Spleen (tissue), 11 donors: ENCODE data around the gene TTC22. TPM values are rescaled to one million over a fixed set of nuclear protein-coding genes. Genes with fewer than 3 reads are reported as not detected.

Experiments used
- DNase-seq: peaks from one replicate; pipeline ENCODE4 v3.0.0-alpha.2; 2020
- H3K27ac ChIP-seq, 8 donors: fragments of 200-600 bp; sonication (generic) in 7 of 8; 1 replicate in 4 of 8; 2 replicates in 4 of 8; pipeline versions ENCODE4 v1.5.0 to v1.8.0; 2016 to 2021; ENCODE audit warnings: inconsistent platforms in 4 of 8, mild to moderate bottlenecking in 4 of 8, moderate library complexity in 1 of 8
- H3K27me3 ChIP-seq, 7 donors: fragments of 200-600 bp; sonication (generic) in 6 of 7; replicated peaks in 1 of 7; 1 replicate in 4 of 7; 2 replicates in 3 of 7; pipeline versions ENCODE4 v1.5.0 to v1.8.0; 2016 to 2021; ENCODE audit warnings: inconsistent platforms in 3 of 7, mild to moderate bottlenecking in 1 of 7
- H3K36me3 ChIP-seq, 6 donors: fragments of 200-600 bp; sonication (generic) in 5 of 6; 1 replicate in 4 of 6; 2 replicates in 2 of 6; pipeline versions ENCODE4 v1.5.0 to v1.8.0; 2016 to 2021; ENCODE audit warnings: inconsistent platforms in 2 of 6
- H3K4me1 ChIP-seq, 6 donors: fragments of 200-600 bp; sonication (generic) in 5 of 6; 1 replicate in 3 of 6; 2 replicates in 3 of 6; pipeline versions ENCODE4 v1.5.0 to v1.8.0; 2016 to 2021; ENCODE audit warnings: inconsistent platforms in 3 of 6
- H3K4me3 ChIP-seq, 8 donors: fragments of 200-600 bp; sonication (generic) in 7 of 8; 1 replicate in 4 of 8; 2 replicates in 4 of 8; pipeline versions ENCODE4 v1.5.0 to v1.8.0; 2016 to 2021; ENCODE audit warnings: inconsistent platforms in 4 of 8, mild to moderate bottlenecking in 4 of 8, moderate library complexity in 2 of 8
- H3K9me3 ChIP-seq, 8 donors: fragments of 200-600 bp; sonication (generic) in 7 of 8; 1 replicate in 4 of 8; 2 replicates in 4 of 8; pipeline versions ENCODE4 v1.5.0 to v1.8.0; 2016 to 2021; ENCODE audit warnings: inconsistent platforms in 4 of 8
- POLR2A ChIP-seq, 3 donors: fragments of 450-650 bp; IDR thresholded peaks; one replicate each; pipeline ENCODE4 v1.5.1; 2017; ENCODE audit warnings: antibody characterized with exemption in 3 of 3, mild to moderate bottlenecking in 1 of 3
- POLR2AphosphoS5 ChIP-seq, 3 donors: sonication (generic); formaldehyde crosslinking; IDR thresholded peaks; one replicate each; pipeline ENCODE4 v1.5.1; 2017; ENCODE audit warnings: antibody characterized with exemption in 3 of 3
- WGBS, 5 donors: extraction: QIAGEN DNeasy Blood & Tissue Kit in 3 of 5; methylation state at CpG; one replicate each; pipeline versions ENCODE4 v1.1.5 to v1.1.7; 2013 to 2018; 5-methylcytosine and 5-hydroxymethylcytosine counted together
- intact Hi-C: fragments of 100-400 bp; cut with DNase I; formaldehyde crosslinking; loops from one replicate; pipeline ENCODE4 v1.15.0; 2023; ENCODE audit warnings: low total_unique reads
- polyA plus RNA-seq, 3 donors: library from polyadenylated mRNA; stranded (reverse); fragments of 200-250 nt; gene quantifications; one replicate each; pipeline ENCODE4 v1.2.1, GENCODE V29; 2013
- total RNA-seq, 7 donors: library from RNA; depleted of rRNA in 3 of 7; stranded (reverse); fragments of >200 nt in 3 of 7; fragmentation: NEBNext Ultra II Directional in 4 of 7; extraction: Animal tissue kit (Norgen Biotek cat#: 25700) in 4 of 7; gene quantifications; one replicate each; pipeline versions ENCODE4 v1.1.0 to v1.2.1, GENCODE V29; 2016 to 2021
- TF ChIP-seq, protein P1 (sequence below), 11 experiments: fragments of 200-600 bp in 7 of 11; fragments of 450-650 bp in 4 of 11; sonication (generic) in 4 of 11; IDR thresholded peaks in 8 of 11; conservative IDR thresholded peaks in 3 of 11; 1 replicate in 7 of 11; 2 replicates in 4 of 11; pipeline versions ENCODE4 v1.4.0 to v1.8.0; 2016 to 2021; ENCODE audit warnings: antibody characterized with exemption in 11 of 11, inconsistent platforms in 4 of 11, mild to moderate bottlenecking in 1 of 11
- donor health status: healthy with polysubstance abuse.
- donor health status: DM: no; HTN: no; CAD: no; lungs with moderate emphysema.
- donor health status: DM: no; HTN: no; CAD: no.
- donor health status: Bipolar disorder and iron deficiency.
- donor health status: healthy.
- donor health status: DM: no; HTN: no; CAD: no.
- donor health status: DM: yes; HTN: yes; CAD: no.

TTC22 gene
- total and polyA plus RNA-seq, 10 donors, result 0.73 to 6.4 (median 3.5) TPM

DNA sequence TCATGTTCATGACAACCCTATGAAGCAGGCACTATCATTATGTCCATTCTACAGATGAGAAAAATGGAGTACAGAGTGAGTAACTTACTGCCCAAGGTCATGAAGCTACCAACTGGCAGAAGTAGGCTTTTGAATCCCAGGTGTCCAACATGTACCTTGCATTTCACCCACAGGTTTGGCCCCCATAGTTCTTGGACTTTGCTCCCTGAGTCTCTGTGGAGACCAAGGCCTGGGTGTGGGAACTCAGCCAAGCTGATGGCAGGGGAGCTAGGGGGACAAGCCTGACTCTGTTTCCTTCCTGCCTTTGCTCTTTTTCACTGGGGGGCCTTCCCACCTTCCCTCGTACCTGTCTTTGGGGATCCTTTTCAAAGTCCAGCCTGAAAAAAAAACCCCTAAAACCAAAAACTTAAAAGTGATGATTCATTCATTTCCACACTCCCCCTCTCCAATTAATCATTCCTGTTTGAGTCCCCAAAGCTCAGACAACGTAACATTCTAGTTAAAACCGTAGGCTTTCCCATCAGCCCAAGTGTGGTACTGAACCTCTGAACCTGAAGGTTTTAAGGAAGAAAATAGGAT is 8.5 kb upstream of the TTC22 start:
- peaks cover 0 to 9% (median 2%) of the 10 kb centered on the region in 6 donors for H3K4me1 ChIP-seq
- H3K27ac ChIP-seq, result no peak overlapping the region
- H3K9me3 ChIP-seq, result no peaks in the 10 kb centered on the region
- no peaks in the 10 kb centered on the region for H3K36me3 ChIP-seq
- intact Hi-C loops, result loop anchor here (10.0 kb wide), 2 partner anchors 315 to 745 kb away; no protein-coding TSS in a partner anchor
- DNase-seq, result no peak
- peaks cover 0 to 5% (median 0%) of the 10 kb centered on the region in 7 donors for H3K27me3 ChIP-seq
- no peak overlapping the region for H3K4me3 ChIP-seq
- TF ChIP-seq, protein P1, sequence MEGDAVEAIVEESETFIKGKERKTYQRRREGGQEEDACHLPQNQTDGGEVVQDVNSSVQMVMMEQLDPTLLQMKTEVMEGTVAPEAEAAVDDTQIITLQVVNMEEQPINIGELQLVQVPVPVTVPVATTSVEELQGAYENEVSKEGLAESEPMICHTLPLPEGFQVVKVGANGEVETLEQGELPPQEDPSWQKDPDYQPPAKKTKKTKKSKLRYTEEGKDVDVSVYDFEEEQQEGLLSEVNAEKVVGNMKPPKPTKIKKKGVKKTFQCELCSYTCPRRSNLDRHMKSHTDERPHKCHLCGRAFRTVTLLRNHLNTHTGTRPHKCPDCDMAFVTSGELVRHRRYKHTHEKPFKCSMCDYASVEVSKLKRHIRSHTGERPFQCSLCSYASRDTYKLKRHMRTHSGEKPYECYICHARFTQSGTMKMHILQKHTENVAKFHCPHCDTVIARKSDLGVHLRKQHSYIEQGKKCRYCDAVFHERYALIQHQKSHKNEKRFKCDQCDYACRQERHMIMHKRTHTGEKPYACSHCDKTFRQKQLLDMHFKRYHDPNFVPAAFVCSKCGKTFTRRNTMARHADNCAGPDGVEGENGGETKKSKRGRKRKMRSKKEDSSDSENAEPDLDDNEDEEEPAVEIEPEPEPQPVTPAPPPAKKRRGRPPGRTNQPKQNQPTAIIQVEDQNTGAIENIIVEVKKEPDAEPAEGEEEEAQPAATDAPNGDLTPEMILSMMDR (IDR thresholded peaks at IDR 0.05 in 8 of 11, conservative IDR thresholded peaks at IDR 0.05 in 3 of 11), result no peak
- 30 to 56% (median 51%) methylated on average over 3 of the region's 3 CpGs for WGBS, 5 donors

DNA sequence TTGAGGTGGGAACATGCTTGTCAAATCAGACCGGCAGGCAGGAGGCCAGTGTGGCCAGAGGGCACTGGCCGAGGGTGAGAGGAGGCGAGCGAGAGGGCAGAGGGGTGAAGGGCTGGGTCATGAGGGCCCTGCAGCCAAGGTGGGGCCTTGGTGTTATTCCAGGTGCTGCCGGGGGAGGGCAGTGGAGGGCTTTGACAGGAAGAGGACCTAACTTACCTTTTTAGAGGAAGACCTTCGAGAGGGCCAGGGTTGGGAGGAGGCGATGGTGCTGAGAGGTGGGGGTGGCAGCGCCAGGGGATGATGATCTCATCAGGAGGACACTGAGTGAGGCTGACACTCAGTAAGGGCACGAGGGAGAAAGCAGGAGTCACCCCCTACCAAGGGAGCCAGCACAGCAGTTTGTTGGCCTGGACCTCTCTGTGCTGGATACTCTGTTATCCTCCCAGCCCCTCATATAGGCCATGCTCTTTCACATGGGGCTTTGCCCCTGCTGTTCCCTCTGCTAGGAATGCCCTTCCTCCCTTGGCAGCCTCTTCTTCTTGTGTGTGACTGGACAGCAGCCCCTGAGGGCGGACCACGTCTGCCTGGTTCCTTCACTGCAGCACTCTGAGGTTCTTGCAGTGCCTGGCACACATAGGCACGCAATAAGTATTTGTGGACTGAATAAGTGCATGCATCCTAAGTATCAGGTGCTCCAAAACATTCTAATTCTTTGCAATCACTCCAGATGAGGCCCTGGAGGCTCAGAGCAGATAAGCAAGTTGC is 7.5 kb upstream of the TTC22 start:
- WGBS, 5 donors, result 82 to 90% (median 86%) methylated on average over 11 to 12 of the region's 12 CpGs
- Histone ChIP-seq H3K4me3 (no peak overlapping the region), H3K27ac (peak overlapping the region in 2 of 8 donors; percentile 33 to 35), H3K27me3 (no peaks in the 10 kb centered on the region), H3K36me3 (no peaks in the 10 kb centered on the region), H3K4me1 (peaks cover 0 to 15% (median 7%) of the 10 kb centered on the region in 6 donors), H3K9me3 (no peaks in the 10 kb centered on the region)
- no peak for TF ChIP-seq POLR2AphosphoS5 (IDR thresholded peaks at IDR 0.05)
- TF ChIP-seq, protein P1 (IDR thresholded peaks at IDR 0.05 in 8 of 11, conservative IDR thresholded peaks at IDR 0.05 in 3 of 11), result no peak
- intact Hi-C loops, result loop anchor here (10.0 kb wide), 2 partner anchors 314 to 744 kb away; no protein-coding TSS in a partner anchor
- no peak for DNase-seq

- peaks cover 0 to 15% (median 7%) of the 10 kb centered on the region in 6 donors for H3K4me1 ChIP-seq
- H3K9me3 ChIP-seq, result no peaks in the 10 kb centered on the region
- H3K27ac ChIP-seq, result peak overlapping the region in 3 of 8 donors; percentile 26 to 35 (median 33)
- no peak overlapping the region for H3K4me3 ChIP-seq
- intact Hi-C loops, result loop anchor here (10.0 kb wide), 2 partner anchors 313 to 743 kb away; no protein-coding TSS in a partner anchor
- WGBS, 5 donors, result 75 to 89% (median 80%) methylated on average over 7 of the region's 7 CpGs
- TF ChIP-seq POLR2AphosphoS5 (IDR thresholded peaks at IDR 0.05) (no peak), POLR2A (IDR thresholded peaks at IDR 0.05) (no peak)
- TF ChIP-seq, protein P1 (IDR thresholded peaks at IDR 0.05 in 8 of 11, conservative IDR thresholded peaks at IDR 0.05 in 3 of 11), result no peak
- H3K27me3 ChIP-seq, result no peaks in the 10 kb centered on the region
- no peaks in the 10 kb centered on the region for H3K36me3 ChIP-seq
- no peak for DNase-seq
Measured at GRCh38 chr1:54807756-54808155, 6.6 kb upstream of the TTC22 start.
